Epithelial cell of esophagus (primary cell): ENCODE measurements around the gene APOBEC3B.
A peak's percentile ranks its signal among the peaks of the same experiment; 100 is the strongest.

Experiments used
- DNase-seq: peaks from one replicate; pipeline ENCODE4 v3.0.0; 2010; ENCODE audit warnings: low read depth
- H3K4me3 ChIP-seq: 2 replicates; pipeline ENCODE4 v1.5.1; 2011; ENCODE audit warnings: mild to moderate bottlenecking, low read length, control low read depth
- TF ChIP-seq, protein P1 (sequence below): IDR thresholded peaks from 2 replicates; pipeline ENCODE4 v1.5.1; 2011; ENCODE audit warnings: low read depth, mild to moderate bottlenecking, low read length, control low read depth, inconsistent platforms; ENCODE audit not compliant: insufficient read depth; ENCODE audit errors: missing control alignments

Gene APOBEC3B

DNA sequence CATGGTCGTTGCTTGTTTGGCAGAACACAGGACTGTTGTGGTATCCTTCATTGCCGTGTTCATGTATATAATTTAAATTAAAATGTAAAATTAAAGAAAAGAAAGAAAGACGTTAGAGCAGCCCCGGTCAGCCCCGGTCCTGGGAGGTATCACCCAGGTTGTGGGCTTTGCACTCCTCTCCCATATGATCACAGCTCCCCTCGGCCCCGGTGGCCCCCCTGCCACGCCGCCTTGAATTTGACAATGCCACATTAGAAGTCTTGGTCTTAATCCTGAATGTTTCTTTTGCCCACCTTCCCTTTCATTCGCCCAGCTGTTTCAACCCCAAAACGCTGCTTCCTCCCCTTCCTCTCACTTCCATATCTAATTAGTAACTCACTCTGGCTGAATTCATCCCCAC is 13.3 kb upstream of the APOBEC3B start:
- no peak overlapping the region for H3K4me3 ChIP-seq
- TF ChIP-seq, protein P1, sequence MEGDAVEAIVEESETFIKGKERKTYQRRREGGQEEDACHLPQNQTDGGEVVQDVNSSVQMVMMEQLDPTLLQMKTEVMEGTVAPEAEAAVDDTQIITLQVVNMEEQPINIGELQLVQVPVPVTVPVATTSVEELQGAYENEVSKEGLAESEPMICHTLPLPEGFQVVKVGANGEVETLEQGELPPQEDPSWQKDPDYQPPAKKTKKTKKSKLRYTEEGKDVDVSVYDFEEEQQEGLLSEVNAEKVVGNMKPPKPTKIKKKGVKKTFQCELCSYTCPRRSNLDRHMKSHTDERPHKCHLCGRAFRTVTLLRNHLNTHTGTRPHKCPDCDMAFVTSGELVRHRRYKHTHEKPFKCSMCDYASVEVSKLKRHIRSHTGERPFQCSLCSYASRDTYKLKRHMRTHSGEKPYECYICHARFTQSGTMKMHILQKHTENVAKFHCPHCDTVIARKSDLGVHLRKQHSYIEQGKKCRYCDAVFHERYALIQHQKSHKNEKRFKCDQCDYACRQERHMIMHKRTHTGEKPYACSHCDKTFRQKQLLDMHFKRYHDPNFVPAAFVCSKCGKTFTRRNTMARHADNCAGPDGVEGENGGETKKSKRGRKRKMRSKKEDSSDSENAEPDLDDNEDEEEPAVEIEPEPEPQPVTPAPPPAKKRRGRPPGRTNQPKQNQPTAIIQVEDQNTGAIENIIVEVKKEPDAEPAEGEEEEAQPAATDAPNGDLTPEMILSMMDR, result no peak
- DNase-seq, result no peak

DNA sequence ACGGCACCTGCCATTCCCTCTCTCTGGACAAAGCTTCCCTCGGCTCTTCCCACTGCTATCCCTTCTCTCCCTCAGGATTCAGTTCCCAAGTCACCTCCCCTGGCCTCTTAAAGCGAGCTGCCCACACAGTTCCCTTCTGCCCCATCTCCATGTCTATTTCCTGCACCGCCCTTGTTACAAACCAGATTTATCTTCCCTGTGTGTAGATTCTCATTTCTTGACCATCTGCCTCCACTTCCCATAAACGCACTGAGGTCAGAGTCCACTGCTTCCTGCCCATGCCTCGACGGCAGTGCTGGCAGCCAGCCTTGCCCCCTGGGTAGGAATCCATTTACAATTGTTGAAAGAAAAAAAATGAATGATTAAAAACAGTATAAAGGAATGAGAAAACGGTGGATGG is 11.6 kb upstream of the APOBEC3B start:
- no peak for DNase-seq
- no peak overlapping the region for H3K4me3 ChIP-seq
- TF ChIP-seq, protein P1, result no peak

DNA sequence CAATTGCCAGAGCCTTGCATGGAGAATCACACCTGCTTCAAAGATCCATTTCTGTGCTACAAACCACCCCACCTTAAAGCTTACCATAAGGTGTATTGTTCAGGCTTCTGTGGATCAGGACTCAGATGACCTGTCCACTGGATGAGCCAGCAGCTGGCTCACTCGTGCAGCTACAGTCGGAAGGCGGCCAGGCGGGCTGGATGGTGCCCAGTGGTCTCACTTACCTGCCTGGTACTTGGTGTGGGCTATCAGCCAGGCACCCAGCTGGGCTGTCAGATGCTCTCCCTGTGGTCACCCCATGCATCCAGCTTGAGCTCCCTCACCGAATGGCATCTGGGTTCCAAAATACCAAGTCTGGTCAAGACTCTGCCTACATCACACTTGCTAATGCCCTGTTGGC is 10.9 kb upstream of the APOBEC3B start:
- H3K4me3 ChIP-seq, result no peak overlapping the region
- no peak for DNase-seq
- TF ChIP-seq, protein P1, result no peak

DNA sequence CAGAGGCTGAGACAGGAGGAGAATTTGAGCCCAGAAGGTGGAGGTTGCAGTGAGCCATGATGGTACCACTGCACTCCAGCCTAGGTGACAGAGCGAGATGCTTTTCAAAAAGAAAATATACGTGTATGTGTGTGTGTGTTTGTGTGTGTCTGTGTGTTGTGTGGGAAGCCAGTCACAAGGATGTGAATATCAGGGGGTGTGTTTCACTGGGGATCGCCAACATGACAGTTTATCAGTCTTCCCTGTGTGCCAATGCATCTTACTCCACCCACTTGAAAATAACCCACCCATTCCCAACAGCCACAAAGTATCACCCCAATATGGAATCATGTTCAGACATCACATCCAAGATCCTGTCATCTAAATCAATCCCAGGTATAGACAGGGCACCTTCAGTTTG is 10.4 kb upstream of the APOBEC3B start:
- H3K4me3 ChIP-seq, result no peak overlapping the region
- DNase-seq, result no peak
- TF ChIP-seq, protein P1, result no peak

DNA sequence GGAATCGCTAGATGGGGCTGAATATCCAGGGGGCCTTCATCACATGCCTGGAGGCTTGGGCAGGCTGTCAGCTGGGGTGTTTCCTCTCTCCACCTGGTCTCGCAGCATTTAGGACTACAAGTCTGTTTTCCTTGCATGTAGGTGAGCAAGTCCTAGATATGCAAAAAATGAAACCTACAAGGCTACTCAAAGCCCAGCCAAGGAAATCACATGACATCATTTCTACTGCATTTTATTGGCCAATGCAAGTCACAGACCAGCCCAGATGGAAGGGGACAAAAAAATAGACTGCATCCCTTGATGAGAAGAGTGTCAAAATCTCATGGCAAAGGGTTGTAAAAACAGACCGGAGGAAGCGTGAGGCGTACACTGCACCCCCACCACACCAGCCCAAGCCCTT is 9.6 kb upstream of the APOBEC3B start:
- DNase-seq, result no peak
- TF ChIP-seq, protein P1, result no peak
- H3K4me3 ChIP-seq, result no peak overlapping the region

DNA sequence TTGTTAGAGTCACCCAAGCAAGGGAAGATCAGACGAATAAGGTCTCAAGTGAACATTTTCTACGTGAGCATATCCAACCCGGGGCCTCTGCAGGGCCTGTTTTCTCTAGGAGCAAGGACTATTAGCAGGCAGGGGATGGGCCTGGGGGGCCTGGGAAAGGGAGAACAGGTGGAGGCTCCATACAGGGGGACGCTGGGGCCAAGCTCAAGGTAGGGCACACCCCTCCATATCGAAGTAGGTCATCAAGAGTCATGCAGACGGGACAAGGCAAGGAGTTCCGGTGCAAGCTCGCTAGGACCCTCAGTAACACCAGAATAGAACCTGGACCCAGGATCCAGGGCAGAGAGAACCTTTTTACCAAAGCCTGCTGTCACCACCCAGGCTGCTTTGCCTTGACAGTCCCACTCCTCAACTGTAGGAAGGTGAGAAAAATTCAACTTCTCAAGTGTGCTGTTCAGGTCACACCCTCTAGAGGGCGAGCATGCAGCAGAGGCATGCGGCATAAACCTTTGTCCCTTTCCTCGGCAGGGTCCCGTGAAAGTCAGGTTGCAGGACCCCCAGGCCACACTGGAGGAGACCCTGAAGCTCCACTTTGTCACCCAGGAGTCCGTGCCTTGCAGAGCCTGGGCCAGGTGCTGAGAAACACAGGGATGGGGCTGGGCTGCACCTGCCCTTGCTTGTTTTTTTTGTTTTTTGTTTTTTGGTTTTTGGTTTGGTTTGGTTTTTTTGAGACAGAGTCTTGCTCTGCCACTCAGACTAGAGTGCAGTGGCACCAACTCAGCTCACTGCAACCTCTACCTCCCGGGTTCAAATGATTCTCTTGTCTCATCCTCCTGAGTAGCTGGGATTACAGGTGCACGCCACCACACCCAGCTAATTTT is 8.6 kb upstream of the APOBEC3B start:
- TF ChIP-seq, protein P1, result peak; percentile 86
- DNase-seq, result peak; percentile 51
- no peak overlapping the region for H3K4me3 ChIP-seq
